DMS153 treated with DMSO at 0.1 percent for 48 hours (cell line): Measurements from ENCODE around the gene THAP11.
"Not testable (repeated sequence)": the region's sequence is repeated elsewhere in the genome, so short reads cannot be mapped to it uniquely, and the experiment has no call there.

Experiments
- DNase-seq: peaks from one replicate; lab custom pipeline; 2025; ENCODE audit not compliant: unreplicated experiment; lab: John Stamatoyannopoulos, UW

THAP11 gene

DNA sequence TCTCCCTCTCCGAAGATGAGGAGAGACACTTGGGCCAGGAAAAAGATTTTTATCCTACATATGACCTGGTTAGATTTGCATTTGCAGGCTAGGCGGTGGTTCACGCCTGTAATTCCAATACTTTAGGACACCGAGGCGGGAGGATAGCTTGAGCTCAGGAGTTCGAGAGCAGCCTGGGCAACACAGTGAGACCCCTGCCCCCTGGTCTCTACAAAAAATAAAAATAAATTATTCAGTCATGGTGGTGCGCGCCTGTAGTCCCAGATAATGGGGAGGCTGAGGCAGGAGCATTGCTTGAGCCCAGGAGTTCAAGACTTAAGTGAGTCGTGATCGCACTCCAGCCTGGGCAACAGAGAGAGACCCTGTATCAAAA is 7.9 kb upstream of the THAP11 start:
- DNase-seq, result no peak

DNA sequence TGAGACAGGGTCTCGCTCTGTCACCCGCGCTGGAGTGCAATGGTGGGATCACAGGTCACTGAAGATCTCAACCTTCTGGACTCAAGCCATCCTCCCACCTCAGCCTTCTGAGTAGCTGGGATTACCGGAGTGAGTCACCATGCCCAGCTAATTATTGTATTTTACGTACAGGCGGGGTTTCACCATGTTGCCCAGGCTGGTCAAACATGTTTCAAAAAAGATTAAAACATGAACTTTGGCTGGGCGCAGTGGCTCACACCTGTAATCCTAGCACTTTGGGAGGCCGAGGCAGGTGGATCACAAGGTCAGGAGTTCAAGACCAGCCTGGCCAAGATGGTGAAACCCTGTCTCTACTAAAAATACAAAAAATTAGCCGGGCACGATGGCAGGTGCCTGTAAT is 4.9 kb upstream of the THAP11 start:
- DNase-seq, result not testable (repeated sequence)

DNA sequence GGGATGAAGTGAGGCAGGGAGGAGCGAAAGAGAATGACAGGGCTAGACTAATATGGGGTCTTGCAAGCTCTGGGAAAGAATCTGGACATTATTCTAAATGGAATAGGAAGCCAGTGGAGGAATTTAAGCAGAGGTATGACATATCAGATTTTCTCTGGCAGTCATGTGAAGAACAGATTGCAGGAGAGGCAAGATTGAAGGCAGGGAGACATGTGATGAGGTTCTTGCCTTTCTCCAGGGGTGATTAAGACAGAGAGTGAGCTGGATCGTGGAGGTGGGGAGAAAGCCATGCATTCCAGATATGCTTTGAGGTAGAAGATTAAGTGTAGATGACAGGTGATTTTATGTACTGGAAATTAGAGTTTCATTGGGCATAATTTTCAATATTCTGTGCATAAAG is 4.3 kb upstream of the THAP11 start:
- no peak for DNase-seq

DNA sequence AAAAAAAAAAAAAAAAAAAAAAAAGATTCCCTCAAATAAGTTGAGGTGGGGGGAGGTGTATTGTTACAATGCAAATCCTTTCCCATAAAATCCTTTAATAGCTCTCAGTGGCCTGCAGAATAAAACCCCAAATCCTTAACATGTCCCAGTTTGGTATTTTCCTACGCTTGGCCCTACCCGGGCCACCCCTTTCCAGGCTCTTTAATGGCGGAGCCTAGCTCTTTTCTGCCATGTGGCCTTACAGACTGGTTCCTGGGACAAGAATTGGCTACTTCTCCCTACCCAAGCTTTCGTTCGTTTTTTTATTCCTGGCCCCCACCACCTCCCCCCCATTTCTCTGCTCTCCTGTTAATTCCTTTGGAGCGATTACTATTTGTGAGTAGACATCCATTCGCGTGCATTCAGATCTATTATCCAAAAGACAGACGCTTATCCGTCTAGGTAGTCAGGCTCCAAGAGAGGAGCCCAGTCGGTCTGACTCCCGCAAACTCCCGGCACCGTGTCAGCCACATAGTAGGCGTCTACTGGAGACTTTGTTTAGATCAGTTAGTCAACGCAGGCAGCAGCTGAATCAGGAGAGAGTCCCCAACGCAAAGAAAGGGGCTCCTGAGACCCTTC is 813 bp upstream of the THAP11 start:
- DNase-seq, result no peak

DNA sequence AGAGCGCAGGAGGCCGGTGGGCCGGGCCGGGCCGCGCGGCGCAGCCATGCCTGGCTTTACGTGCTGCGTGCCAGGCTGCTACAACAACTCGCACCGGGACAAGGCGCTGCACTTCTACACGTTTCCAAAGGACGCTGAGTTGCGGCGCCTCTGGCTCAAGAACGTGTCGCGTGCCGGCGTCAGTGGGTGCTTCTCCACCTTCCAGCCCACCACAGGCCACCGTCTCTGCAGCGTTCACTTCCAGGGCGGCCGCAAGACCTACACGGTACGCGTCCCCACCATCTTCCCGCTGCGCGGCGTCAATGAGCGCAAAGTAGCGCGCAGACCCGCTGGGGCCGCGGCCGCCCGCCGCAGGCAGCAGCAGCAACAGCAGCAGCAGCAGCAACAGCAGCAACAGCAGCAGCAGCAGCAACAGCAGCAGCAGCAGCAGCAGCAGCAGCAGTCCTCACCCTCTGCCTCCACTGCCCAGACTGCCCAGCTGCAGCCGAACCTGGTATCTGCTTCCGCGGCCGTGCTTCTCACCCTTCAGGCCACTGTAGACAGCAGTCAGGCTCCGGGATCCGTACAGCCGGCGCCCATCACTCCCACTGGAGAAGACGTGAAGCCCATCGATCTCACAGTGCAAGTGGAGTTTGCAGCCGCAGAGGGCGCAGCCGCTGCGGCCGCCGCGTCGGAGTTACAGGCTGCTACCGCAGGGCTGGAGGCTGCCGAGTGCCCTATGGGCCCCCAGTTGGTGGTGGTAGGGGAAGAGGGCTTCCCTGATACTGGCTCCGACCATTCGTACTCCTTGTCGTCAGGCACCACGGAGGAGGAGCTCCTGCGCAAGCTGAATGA is 606 bp downstream of the THAP11 start:
- DNase-seq, result no peak

DNA sequence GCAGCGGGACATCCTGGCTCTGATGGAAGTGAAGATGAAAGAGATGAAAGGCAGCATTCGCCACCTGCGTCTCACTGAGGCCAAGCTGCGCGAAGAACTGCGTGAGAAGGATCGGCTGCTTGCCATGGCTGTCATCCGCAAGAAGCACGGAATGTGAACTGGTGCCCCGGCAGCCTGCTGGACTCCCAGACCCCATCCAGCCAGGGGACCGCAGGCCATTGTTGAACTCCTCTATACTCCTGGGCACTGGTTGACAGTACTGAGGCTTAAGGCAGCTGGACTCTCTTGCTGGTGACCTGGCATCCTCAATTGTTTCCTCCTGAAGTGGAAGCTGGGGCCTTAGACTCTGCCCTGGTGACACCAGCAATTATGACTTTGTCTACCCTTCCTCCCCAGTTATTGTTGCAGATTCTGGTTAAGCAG is 1.2 kb downstream of the THAP11 start:
- DNase-seq, result no peak

DNA sequence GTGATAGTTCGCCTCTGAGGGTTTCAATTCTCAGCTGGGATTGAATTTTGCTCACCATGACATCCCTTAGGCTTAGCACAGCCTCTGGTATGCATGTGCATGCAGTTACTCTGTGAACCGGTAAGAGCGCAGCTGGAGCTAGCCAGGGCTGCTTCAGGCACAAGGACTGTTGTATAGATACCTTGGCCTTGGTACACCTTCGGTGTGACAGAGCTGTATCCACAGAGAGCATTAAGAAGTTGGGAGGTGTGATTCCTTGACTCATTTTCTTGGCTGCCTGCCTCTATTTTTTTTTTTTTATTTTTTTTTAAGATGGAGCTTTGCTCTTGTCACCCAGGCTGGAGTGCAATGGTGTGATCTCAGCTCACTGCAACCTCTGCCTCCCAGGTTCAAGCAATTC is 2.4 kb downstream of the THAP11 start:
- no peak for DNase-seq

DNA sequence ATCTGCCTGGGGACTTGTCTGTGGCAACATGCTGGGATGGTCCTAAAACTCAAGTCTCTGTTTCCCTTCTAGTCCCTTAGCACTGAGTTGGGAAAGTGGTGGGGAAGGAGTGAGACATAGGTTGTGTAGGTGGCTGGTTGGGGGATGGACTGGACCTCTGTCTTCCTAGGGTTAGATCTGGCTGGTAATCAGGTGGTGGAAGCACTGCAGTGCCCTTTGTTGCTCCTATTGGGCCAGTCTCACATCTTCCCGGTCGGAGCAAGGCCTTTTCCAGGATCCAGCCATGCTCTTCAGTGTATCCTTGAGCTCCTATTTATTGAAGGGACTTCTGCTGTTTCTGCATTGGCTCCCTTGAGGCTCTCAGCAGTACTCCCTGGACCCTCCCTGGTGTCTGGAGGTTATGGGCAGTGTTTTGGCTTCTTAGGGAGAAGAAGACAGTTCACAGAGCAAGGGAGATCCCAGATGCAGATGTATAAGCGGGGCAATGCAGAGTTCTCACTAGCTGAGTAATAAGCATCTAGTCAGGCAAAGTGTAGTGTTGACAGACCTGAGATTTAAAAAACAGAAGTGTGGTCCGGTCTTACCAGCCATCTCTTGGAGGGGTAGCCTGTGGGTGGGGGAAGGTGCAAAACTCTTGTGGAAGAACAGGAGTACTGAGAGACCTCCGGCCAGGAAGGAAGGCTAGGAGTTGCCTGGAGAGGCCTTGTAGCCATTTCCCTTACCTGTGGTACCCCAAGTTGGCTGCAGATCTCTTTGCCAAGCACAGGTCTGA is 3.4 kb downstream of the THAP11 start:
- no peak for DNase-seq

DNA sequence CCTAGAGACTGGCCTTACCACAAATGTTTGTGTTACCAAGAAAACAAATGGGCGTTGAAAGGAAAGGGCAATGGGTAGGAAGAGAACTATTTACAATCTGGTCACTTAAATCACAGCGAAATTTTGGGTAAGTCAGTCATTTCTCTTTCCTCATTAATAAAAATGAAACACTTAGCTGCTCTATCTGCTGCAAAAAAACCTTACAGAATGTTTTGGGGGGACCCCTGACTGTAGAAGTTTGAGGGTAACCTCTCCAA is 3.9 kb downstream of the THAP11 start:
- no peak for DNase-seq

DNA sequence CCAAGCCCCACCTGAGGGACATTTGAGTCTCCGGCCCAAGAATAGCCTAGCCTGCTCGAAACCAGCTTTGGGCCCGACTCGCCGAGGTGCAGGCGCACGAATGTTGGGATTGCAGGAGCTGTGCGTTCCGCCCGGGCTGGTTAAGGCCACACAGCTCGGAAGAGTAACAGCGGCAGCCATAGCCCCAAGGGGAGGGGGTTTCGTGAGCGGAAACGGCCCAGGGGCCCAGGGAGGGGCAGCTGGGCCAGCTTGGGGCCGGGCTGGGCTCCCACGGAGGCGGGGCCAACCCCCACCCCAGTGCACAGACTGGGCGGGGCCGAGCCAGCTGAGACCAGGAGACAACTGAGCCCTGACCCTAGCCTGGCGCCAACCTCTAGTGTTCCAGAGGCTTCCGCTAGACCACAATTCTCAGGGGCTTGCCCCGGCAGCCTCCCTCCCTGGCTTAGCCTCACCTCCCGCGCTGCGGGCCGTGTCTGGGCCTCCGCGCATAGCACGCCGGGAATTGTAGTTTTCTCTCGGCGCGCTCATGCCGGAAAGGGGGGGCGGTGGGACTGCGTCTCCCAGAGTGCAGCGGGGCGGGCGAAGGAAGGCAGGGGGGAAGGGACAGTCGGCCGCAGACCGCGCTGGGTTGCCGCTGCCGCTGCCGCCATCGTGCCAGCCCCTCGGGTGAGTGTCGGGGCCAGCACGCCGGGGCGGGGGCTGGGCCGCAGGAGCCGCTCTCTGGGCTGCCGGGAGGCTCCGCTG is 4.4 kb downstream of the THAP11 start, which contains the start of gene NUTF2:
TSS of gene NUTF2 (plus strand) at position 614 of the 744 bp plus-strand sequence. CDS start 18,198 bp downstream, outside the sequence.
- DNase-seq, result peak; percentile 93

DNA sequence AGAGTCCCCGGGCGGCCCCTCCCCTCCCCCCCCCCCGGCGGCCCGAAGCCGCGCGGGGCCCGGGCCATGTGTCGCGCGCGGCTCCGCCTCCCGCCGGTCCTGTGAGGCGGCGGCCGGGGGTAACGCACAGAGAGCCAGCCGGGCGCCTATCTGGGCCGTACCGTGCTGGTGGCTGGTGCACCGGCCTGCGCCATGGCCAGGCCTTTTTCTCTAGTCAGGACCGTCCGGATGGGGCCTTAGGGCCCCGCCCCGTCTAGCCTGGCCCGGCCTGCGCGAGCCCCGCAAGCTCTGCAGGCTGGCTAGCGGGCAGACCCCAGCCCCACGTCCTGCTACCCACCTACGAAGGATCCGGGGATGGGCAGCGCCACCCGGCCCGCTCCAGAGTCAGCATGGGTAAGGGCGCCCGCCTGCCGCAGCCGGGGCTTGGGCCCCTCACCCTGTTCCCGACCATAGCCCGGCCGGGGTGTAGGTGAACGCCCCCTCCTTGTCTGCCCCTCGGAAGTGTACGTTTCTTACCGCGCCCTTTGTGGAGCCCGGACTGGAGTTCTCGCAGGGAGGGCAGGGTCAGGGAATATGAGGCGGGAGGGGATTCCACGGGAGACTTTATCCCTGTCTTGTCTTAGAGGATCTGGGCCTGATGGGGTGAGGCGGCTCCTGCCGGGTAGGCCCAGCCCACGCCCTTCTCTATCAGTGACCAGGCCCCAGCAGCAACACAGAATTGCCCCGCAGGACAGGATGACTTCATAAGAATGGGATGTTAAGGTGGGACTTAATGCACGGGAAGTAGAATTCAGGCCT is 5.1 kb downstream of the THAP11 start, which contains the start of gene CENPT:
TSS of gene CENPT (minus strand) at position 630 of the 798 bp plus-strand sequence. CDS start 13,834 bp downstream, outside the sequence.
- no peak for DNase-seq

DNA sequence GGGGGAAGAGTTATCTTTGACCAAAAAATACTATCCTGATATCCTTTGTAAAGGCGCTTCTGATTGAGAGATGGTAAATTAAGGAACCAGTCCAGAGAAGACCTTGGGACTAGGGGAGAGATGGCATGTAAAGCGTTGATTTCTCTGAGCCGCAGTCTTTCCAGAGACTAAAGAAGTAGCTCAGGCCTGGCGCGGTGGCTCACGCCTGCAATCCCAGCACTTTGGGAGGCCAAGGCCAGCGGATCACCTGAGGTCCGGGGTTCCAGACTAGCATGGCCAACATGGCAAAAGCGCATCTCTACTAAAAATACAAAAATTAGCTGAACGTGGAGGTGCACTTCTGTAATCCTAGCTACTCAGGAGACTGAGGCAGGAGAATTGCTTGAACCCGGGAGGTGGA is 6.0 kb downstream of the THAP11 start:
- DNase-seq, result no peak

DNA sequence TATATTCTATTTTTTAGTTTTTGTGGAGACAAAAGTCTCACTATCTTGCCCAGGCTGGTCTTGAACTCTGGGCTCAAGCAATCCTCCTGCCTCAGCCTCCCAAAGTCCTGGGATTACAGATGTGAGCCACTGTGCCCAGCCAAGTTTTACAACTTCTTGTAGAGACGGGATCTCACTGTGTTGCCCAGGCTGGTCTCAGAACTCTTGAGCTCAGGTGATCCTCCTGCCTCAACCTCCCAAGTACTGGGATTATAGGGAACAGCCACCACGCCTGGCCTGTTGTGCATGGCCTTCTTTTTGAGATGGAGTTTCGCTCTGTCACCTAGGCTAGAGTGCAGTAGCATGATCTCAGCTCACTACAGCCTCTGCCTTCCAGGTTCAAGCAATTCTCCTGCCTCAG is 11.6 kb downstream of the THAP11 start:
- DNase-seq, result no peak

DNA sequence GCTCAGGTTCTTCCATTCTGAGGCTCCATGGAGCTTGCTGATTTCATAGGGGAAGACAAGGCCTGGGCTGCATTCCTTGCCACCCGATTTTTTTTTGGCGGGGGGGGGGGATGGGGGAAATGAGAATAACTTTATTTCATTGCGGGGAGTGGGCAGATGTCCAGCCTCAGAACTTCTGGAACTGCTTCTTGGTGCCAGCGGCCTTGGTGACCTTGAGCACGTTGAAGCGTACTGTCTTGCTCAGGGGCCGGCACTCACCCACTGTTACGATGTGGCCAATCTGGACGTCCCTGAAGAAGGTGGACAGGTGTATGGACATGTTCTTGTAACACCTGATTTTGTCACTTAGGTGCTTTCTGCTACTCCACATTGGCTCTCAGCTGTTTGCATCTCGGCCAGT is 13.7 kb downstream of the THAP11 start:
- no peak for DNase-seq

DNA sequence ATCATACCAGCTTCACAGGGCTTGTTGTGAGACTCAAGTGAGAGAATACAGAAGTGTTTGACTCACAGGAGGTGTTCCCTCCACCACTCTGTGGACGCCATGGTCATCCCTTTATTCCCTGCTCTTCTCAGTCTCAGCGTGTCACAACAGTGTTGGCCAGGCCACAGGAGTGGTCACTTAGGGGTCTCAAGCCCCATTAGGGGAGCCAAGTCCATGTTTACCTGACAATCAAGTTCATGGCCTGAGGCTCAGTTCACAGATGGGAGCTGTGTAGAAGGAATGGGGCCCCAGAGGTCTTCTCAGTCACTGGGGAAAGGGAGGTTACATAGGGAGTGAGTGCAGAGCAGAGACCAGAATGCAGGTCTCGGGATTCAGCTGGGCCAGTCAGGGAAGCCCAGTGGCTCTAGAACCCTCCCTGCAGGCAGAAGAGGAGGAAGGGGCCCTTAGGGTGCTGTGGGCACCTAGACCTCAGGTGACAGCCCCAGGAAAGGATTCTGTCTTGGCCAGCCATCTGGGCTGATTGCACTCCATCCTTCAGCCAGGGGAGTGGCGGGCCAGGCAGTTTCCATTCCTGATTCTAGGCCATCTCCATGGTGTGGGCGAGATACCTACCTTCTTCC is 14.9 kb downstream of the THAP11 start:
- no peak for DNase-seq

DNA sequence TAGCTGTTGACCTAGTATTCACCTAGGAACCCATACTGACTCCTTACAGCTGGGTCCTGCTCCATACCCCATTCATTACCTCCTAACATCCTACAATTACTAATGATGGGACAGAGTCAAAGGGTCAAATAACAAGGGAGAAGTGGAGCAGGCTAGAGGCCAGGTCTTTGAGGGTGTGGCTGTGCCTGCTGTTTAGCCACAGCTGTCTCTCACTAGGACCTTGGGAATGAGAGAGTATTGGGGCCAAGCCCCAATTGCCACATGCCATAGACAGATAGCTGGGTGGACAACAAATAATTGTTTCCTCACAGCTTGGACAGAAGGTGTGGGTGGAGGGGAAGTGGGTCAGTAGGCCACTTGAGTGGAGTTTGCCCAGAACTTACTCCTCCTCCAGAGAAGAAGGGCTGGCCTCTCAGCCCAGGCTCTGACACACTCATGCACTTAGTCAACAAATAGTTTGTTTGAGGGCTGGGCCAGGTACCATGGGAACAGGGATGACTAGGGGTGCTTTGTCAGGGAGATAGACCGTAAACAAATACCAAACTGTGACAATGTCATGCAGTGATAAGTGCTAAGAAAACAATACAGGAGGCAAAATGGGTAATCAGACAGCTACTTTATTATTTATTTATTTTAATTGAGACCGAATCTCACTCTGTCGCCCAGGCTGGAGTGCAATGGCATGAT is 15.6 kb downstream of the THAP11 start:
- DNase-seq, result peak; percentile 65

DNA sequence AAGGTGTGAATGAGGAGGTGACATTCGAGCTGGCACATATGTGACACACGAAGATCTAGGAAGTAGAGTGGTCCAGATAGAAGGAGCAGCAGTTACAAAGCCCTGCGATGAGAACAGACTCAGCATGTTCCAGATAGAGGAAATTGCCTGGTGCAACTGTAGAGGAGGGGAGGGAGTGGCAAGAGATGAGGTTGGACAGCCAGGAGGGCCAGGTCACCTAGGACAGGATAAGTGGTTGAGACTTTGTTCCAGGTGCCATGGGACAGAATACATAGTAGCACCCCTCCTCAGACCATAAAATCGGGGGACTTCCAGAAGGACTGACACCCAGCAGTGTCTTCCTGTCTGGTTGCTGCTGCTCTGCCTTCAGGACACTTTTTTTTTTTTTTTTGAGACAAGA is 16.4 kb downstream of the THAP11 start:
- no peak for DNase-seq

DNA sequence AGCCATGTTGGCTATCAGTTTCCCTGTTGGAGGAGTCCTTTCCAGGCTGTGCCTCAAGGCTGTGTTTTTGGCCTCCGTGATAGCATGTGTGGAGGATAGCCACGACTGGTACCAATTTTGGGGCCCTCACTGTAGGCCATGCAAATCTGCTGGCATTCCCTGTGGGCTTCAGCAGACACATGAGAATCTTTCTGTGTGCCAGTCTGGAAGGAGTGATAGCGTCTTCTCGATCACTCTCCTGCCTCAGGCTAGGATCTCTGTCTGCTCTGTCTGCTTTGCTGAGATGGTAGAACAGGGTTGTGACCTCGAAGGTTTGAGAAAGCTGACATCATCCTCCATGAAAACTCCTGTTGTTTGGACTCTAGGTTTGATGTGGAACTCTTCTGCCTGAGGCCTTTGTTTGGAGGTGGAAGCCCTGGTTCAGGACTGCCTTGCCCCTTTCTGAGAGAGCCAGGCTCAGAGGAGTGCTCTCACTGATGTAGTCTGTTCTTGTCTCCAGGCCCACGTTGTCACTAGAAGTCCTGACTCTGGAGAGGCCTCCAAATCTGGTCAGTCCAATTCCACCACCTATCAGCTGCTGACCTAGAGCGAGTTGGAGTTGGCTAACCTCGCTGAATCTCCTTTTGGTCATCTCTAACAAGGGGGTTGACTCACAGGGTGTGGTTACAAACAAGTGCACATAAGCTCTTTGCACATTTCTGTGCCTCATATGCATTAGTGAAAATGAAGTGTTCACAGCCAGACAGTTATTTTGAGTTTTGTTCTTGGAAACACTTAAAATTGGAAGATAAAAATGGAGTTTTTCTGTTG is 18.7 kb downstream of the THAP11 start:
- no peak for DNase-seq

DNA sequence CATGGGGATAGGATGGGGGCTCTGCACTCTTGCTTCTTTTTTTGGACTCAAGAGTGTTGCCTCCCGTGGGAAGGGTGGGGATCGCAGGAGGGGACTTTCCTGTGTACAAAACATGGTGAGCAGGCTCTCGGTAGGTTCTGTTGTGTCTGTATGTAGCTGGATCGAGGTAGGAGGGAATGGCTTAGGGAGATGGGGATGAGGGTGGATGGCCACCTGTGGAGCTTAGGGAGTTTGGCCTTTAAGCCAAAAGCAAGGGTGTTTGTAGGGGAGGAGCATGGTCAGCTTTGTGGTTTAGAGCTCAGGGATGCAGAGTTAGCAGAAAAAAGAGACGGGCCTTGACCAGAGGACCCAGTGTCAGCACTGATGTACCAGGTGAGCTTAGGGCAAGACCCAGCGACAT is 19.8 kb downstream of the THAP11 start:
- DNase-seq, result no peak
